H9 (cell line): ENCODE results near the gene STX16. TPM values are rescaled to one million over a fixed set of nuclear protein-coding genes. Genes with fewer than 3 reads are reported as not detected.

Experiments
- DNase-seq: peaks from one replicate; pipeline ENCODE4 v3.0.0-alpha.2; 2017
- H2AFZ ChIP-seq: one replicate; pipeline ENCODE4 v1.6.1; 2013; ENCODE audit warnings: mild to moderate bottlenecking, low read length, control low read depth, moderate library complexity
- H2AK5ac ChIP-seq: 2 replicates; pipeline ENCODE4 v1.6.1; 2013; ENCODE audit warnings: low read length, control low read depth, mixed read lengths; ENCODE audit not compliant: insufficient read length
- H2BK120ac ChIP-seq: one replicate; pipeline ENCODE4 v1.6.1; 2013; ENCODE audit warnings: low read depth, mild to moderate bottlenecking, low read length, control low read depth, inconsistent platforms; ENCODE audit not compliant: poor library complexity, severe bottlenecking
- H2BK12ac ChIP-seq: 2 replicates; pipeline ENCODE4 v1.6.1; 2013; ENCODE audit warnings: low read length, control low read depth, mixed read lengths, low read depth; ENCODE audit not compliant: insufficient read length
- H2BK15ac ChIP-seq: 2 replicates; pipeline ENCODE4 v1.6.1; 2013; ENCODE audit warnings: low read depth, low read length, control low read depth
- H2BK20ac ChIP-seq: one replicate; pipeline ENCODE4 v1.6.1; 2013; ENCODE audit warnings: low read depth, mild to moderate bottlenecking, low read length, control low read depth, inconsistent platforms; ENCODE audit not compliant: poor library complexity, severe bottlenecking
- H2BK5ac ChIP-seq: 2 replicates; pipeline ENCODE4 v1.6.1; 2013; ENCODE audit warnings: low read length, control low read depth, mixed read lengths; ENCODE audit not compliant: insufficient read length
- H3K14ac ChIP-seq: 2 replicates; pipeline ENCODE4 v1.6.1; 2013; ENCODE audit warnings: low read length, control low read depth; ENCODE audit not compliant: insufficient read depth
- H3K18ac ChIP-seq: 2 replicates; pipeline ENCODE4 v1.6.1; 2013; ENCODE audit warnings: low read depth, mild to moderate bottlenecking, mixed read lengths, low read length, control low read depth; ENCODE audit not compliant: insufficient read length
- H3K23ac ChIP-seq: 2 replicates; pipeline ENCODE4 v1.6.1; 2013; ENCODE audit warnings: low read length, control low read depth, mixed read lengths, low read depth; ENCODE audit not compliant: insufficient read length
- H3K23me2 ChIP-seq: 2 replicates; pipeline ENCODE4 v1.6.1; 2013; ENCODE audit warnings: low read depth, mild to moderate bottlenecking, mixed read lengths, low read length, control low read depth; ENCODE audit not compliant: insufficient read length, poor library complexity, severe bottlenecking
- H3K27ac ChIP-seq: 2 replicates; pipeline ENCODE4 v1.5.1; 2013; ENCODE audit warnings: low read length, control low read depth, mixed read lengths, low read depth; ENCODE audit not compliant: insufficient read length
- H3K27me3 ChIP-seq: 2 replicates; pipeline ENCODE4 v1.6.1; 2013; ENCODE audit warnings: low read length, control low read depth, inconsistent platforms; ENCODE audit not compliant: insufficient read depth
- H3K4ac ChIP-seq: 2 replicates; pipeline ENCODE4 v1.6.1; 2013; ENCODE audit warnings: low read depth, mild to moderate bottlenecking, control low read depth, inconsistent platforms, low read length, moderate library complexity
- H3K4me1 ChIP-seq: 2 replicates; pipeline ENCODE4 v1.6.1; 2013; ENCODE audit warnings: low read length, control low read depth, inconsistent platforms; ENCODE audit not compliant: insufficient read depth
- H3K4me2 ChIP-seq: 2 replicates; pipeline ENCODE4 v1.6.1; 2013; ENCODE audit warnings: low read length, control low read depth, mixed read lengths; ENCODE audit not compliant: insufficient read length, insufficient read depth
- H3K56ac ChIP-seq: 2 replicates; pipeline ENCODE4 v1.6.1; 2013; ENCODE audit warnings: low read depth, mild to moderate bottlenecking, mixed read lengths, low read length, control low read depth; ENCODE audit not compliant: insufficient read length
- H3K79me1 ChIP-seq: 2 replicates; pipeline ENCODE4 v1.6.1; 2013; ENCODE audit warnings: low read depth, mild to moderate bottlenecking, moderate library complexity, low read length, control low read depth, inconsistent platforms; ENCODE audit not compliant: insufficient read depth, poor library complexity, severe bottlenecking
- H3K79me2 ChIP-seq: 2 replicates; pipeline ENCODE4 v1.6.1; 2013; ENCODE audit warnings: low read length, control low read depth, inconsistent platforms; ENCODE audit not compliant: insufficient read depth
- H3K9ac ChIP-seq: 2 replicates; pipeline ENCODE4 v1.6.1; 2013; ENCODE audit warnings: low read length, control low read depth, mixed read lengths; ENCODE audit not compliant: insufficient read length; ENCODE audit errors: extremely low read depth
- H3K9me3 ChIP-seq: one replicate; pipeline ENCODE4 v1.6.1; 2013; ENCODE audit warnings: low read depth, low read length, inconsistent platforms; ENCODE audit not compliant: control insufficient read depth
- H3T11ph ChIP-seq: one replicate; pipeline ENCODE4 v1.6.1; 2013; ENCODE audit warnings: mild to moderate bottlenecking, low read length, control low read depth, inconsistent platforms
- H4K20me1 ChIP-seq: one replicate; pipeline ENCODE4 v1.6.1; 2013; ENCODE audit not compliant: control insufficient read depth, insufficient read length, insufficient read depth
- H4K5ac ChIP-seq: 2 replicates; pipeline ENCODE4 v1.6.1; 2013; ENCODE audit warnings: low read depth, mild to moderate bottlenecking, mixed read lengths, low read length, control low read depth; ENCODE audit not compliant: insufficient read length
- H4K8ac ChIP-seq: replicated peaks from 2 replicates; pipeline ENCODE4 v1.6.1; 2013; ENCODE audit warnings: low read length, control low read depth, mixed read lengths, low read depth; ENCODE audit not compliant: insufficient read length
- H4K91ac ChIP-seq: 2 replicates; pipeline ENCODE4 v1.6.1; 2013; ENCODE audit warnings: low read depth, mild to moderate bottlenecking, moderate library complexity, mixed read lengths, low read length, control low read depth; ENCODE audit not compliant: insufficient read length
- H3K27ac Mint-ChIP-seq, 3 experiments: 2 replicates in 2 of 3; 3 replicates in 1 of 3; pipeline ENCODE4 v1.8.0; 2020 to 2021; ENCODE audit warnings: mixed read lengths in 3 of 3, mild to moderate bottlenecking in 1 of 3, moderate library complexity in 1 of 3
- H3K27me3 Mint-ChIP-seq: 2 replicates; pipeline ENCODE4 v1.8.0; 2021; ENCODE audit warnings: low read depth, mild to moderate bottlenecking, moderate library complexity, mixed read lengths
- H3K36me3 Mint-ChIP-seq, 3 experiments: 2 replicates in 2 of 3; 3 replicates in 1 of 3; pipeline ENCODE4 v1.8.0; 2020 to 2021; ENCODE audit warnings: low read depth in 3 of 3, mixed read lengths in 3 of 3; ENCODE audit not compliant: insufficient read depth in 1 of 3
- H3K4me1 Mint-ChIP-seq, 2 experiments: 2 replicates each; pipeline ENCODE4 v1.8.0; 2020; ENCODE audit warnings: mixed read lengths in 2 of 2
- H3K4me3 Mint-ChIP-seq, 2 experiments: 2 replicates in 1 of 2; 3 replicates in 1 of 2; pipeline ENCODE4 v1.8.0; 2020 to 2021; ENCODE audit warnings: mild to moderate bottlenecking in 2 of 2, mixed read lengths in 2 of 2, moderate library complexity in 1 of 2
- H3K9me3 Mint-ChIP-seq, 2 experiments: 2 replicates in 1 of 2; 3 replicates in 1 of 2; pipeline ENCODE4 v1.8.0; 2020; ENCODE audit warnings: mild to moderate bottlenecking in 2 of 2, mixed read lengths in 2 of 2, moderate library complexity in 1 of 2
- WGBS: extraction: QIAGEN DNeasy Blood & Tissue Kit; methylation state at CpG from one replicate; pipeline ENCODE4 v1.1.7; 2013; ENCODE audit warnings: missing lambda C conversion rate, low lambda C conversion rate, mixed read lengths; ENCODE audit not compliant: insufficient read length; ENCODE audit errors: extremely low coverage; 5-methylcytosine and 5-hydroxymethylcytosine counted together
- total RNA-seq: library from RNA; stranded (reverse); gene quantifications from 2 replicates; pipeline ENCODE4 v1.2.1, GENCODE V29; 2021
- TF ChIP-seq, protein P1 (sequence below): fragments of 200-600 bp; sonication (generic); conservative IDR thresholded peaks from 3 replicates; pipeline ENCODE4 v1.8.0; 2021; ENCODE audit warnings: antibody characterized with exemption, mild to moderate bottlenecking

The STX16 gene
- total RNA-seq, 1 experiment from 2014 or later: 87.8 TPM

DNA sequence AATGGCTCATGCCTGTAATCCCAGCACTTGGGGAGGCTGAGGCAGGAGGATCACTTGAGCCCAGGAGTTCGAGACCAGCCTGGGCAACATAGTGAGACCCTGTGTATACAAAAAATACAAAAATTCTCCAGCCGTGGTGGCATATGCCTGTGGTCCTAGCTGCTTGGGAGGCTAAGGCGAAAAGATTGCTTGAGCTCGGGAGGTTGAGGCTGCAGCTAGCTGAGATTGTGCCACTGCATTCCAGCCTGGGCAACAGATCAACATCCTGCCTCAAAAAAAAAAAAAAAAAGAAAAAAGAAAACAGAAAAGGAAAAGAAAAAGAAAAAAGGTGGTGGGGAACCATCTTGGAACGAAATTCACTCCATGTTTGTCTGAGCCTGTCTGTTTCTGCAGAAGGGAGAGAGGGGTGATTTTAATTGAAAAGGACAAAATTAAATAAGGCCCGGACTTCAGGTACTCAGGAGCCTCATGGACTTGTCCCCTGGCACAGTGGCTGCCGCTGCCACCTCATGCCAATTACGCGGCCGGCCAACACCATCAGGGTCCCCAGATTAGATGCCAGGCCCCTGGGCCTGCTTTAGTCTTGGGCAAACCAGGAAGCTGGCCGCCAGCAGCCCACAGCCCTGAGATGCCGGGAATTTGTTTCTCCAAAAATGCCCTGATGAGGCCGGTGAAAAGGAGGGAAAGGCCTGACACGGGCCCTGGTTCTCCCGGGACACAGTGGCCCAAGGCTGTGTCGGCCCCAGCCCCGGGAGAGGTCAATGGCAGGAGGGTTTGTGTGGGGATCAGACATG is 37.8 kb upstream of the STX16 start:
- no peaks in the 10 kb centered on the region for H4K20me1 ChIP-seq

More for the DNA sequence above, 37.8 kb upstream of the STX16 start:
- Mint-ChIP-seq H3K36me3 (peaks cover 0 to 14% (median 4%) of the 10 kb centered on the region in 3 experiments; a peak in 5 of 7 replicates), H3K27ac (no peak overlapping the region), H3K9me3 (peaks cover 6 to 21% of the 10 kb centered on the region in 2 experiments; a peak in 4 of 5 replicates), H3K4me3 (no peak overlapping the region), H3K27me3 (peaks cover 20% of the 10 kb centered on the region), H3K4me1 (peaks cover 0 to 4% of the 10 kb centered on the region in 2 experiments; a peak in 2 of 4 replicates)
- Histone ChIP-seq H2AFZ (no peak overlapping the region), H3K4me2 (no peak overlapping the region), H2AK5ac (no peak overlapping the region), H3T11ph (no peak overlapping the region), H3K18ac (no peak overlapping the region), H3K9me3 (no peaks in the 10 kb centered on the region), H3K56ac (no peak overlapping the region), H2BK20ac (no peak overlapping the region), H3K4ac (no peak overlapping the region), H3K79me2 (no peaks in the 10 kb centered on the region), H4K5ac (no peak overlapping the region), H3K23me2 (no peaks in the 10 kb centered on the region), H2BK12ac (no peak overlapping the region), H3K79me1 (no peaks in the 10 kb centered on the region), H3K14ac (no peak overlapping the region), H4K8ac (no peak overlapping the region), H3K27me3 (no peaks in the 10 kb centered on the region; the same call in 1 of the 2 replicates), H2BK120ac (no peak overlapping the region), H4K91ac (no peak overlapping the region), H3K23ac (no peak overlapping the region), H2BK5ac (no peak overlapping the region), H2BK15ac (no peak overlapping the region), H3K9ac (no peak overlapping the region), H3K27ac (no peak overlapping the region), H3K4me1 (no peaks in the 10 kb centered on the region)
- no CpG with 5 or more reads among the region's 17 CpGs for WGBS
- TF ChIP-seq, protein P1, sequence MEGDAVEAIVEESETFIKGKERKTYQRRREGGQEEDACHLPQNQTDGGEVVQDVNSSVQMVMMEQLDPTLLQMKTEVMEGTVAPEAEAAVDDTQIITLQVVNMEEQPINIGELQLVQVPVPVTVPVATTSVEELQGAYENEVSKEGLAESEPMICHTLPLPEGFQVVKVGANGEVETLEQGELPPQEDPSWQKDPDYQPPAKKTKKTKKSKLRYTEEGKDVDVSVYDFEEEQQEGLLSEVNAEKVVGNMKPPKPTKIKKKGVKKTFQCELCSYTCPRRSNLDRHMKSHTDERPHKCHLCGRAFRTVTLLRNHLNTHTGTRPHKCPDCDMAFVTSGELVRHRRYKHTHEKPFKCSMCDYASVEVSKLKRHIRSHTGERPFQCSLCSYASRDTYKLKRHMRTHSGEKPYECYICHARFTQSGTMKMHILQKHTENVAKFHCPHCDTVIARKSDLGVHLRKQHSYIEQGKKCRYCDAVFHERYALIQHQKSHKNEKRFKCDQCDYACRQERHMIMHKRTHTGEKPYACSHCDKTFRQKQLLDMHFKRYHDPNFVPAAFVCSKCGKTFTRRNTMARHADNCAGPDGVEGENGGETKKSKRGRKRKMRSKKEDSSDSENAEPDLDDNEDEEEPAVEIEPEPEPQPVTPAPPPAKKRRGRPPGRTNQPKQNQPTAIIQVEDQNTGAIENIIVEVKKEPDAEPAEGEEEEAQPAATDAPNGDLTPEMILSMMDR: no peak
- no peak for DNase-seq
